OCI-LY3 (cell line): ENCODE measurements around the gene KCNIP1.

ENCODE experiments used
- H2AFZ ChIP-seq: fragments of 200-600, 300-600 bp; shearing (Covaris generic); 2 replicates; pipeline ENCODE4 v1.6.0; 2014; ENCODE audit warnings: antibody characterized with exemption, low read depth, low read length
- H3K27ac ChIP-seq: fragments of 200-600, 300-600 bp; sonication (generic); 2 replicates; pipeline ENCODE4 v1.5.1; 2014; ENCODE audit warnings: mild to moderate bottlenecking, low read length, moderate library complexity, mixed read lengths
- H3K27me3 ChIP-seq: fragments of 200-600, 300-600 bp; sonication (generic); 2 replicates; pipeline ENCODE4 v1.6.1; 2014; ENCODE audit warnings: low read depth, low read length, mixed read lengths
- H3K36me3 ChIP-seq: fragments of 200-600, 300-600 bp; sonication (generic); replicated peaks from 2 replicates; pipeline ENCODE3; 2014; ENCODE audit warnings: low read depth, low read length, mixed read lengths
- H3K4me1 ChIP-seq: fragments of 300-600, 200-600 bp; sonication (generic); 2 replicates; pipeline ENCODE4 v1.6.1; 2014; ENCODE audit warnings: low read length, mixed read lengths
- H3K4me2 ChIP-seq: fragments of 200-600, 300-600 bp; sonication (generic); 2 replicates; pipeline ENCODE4 v1.6.1; 2014; ENCODE audit warnings: low read length, mixed read lengths
- H3K4me3 ChIP-seq: fragments of 300-600, 200-600 bp; sonication (generic); 2 replicates; pipeline ENCODE4 v1.5.1; 2014; ENCODE audit warnings: antibody characterized with exemption, mild to moderate bottlenecking, low read length, moderate library complexity
- H3K79me2 ChIP-seq: fragments of 300-600, 200-600 bp; shearing (Covaris generic); 2 replicates; pipeline ENCODE4 v1.6.1; 2014; ENCODE audit warnings: mild to moderate bottlenecking, low read length, mixed read lengths
- H3K9ac ChIP-seq: fragments of 300-600, 200-600 bp; shearing (Covaris generic); 2 replicates; pipeline ENCODE4 v1.6.0; 2014; ENCODE audit warnings: mild to moderate bottlenecking, low read length, moderate library complexity
- H3K9me3 ChIP-seq: fragments of 200-600, 300-600 bp; shearing (Covaris generic); 2 replicates; pipeline ENCODE4 v1.6.1; 2014; ENCODE audit warnings: low read length, mixed read lengths; ENCODE audit not compliant: insufficient read depth
- H4K20me1 ChIP-seq: fragments of 200-600, 300-600 bp; sonication (generic); 2 replicates; pipeline ENCODE4 v1.6.1; 2016; ENCODE audit warnings: low read length, mixed read lengths; ENCODE audit not compliant: insufficient read depth
- EZH2phosphoT487 ChIP-seq: fragments of 200-600 bp; shearing (Covaris generic); IDR thresholded peaks from 2 replicates; pipeline ENCODE4 v1.6.1; 2018; ENCODE audit warnings: antibody characterized with exemption, mixed run types, low read depth
- TF ChIP-seq, protein P1 (sequence below): fragments of 200-600, 300-600 bp; sonication (generic); IDR thresholded peaks from 2 replicates; pipeline ENCODE4 v1.5.1; 2014; ENCODE audit warnings: antibody characterized with exemption, low read length, low read depth

Gene KCNIP1

DNA sequence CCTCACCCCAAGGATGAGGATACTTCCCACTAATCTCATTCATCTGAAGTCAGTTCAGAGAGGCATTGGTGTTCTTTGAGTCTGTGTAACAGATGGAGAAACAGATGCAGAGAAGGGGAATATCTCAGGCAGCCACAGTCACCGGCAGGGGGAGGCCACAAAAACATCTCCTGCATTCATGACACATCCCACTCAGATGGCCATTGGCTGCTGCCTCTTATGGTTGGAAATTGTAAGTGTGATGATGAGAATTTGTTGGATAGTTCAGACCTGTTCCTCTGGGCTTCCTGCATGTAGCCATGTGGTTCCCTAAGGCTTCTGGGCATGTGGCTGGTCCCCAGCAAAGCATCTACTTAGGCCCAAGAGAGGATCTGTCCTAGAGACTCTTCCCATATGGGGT lies 233.8 kb downstream of the KCNIP1 start:
- Histone ChIP-seq H3K27me3 (peaks cover 64% of the 10 kb centered on the region), H3K36me3 (no peaks in the 10 kb centered on the region), H3K79me2 (no peaks in the 10 kb centered on the region), H4K20me1 (no peaks in the 10 kb centered on the region), H3K4me1 (no peaks in the 10 kb centered on the region), H3K4me3 (no peak overlapping the region), H3K9ac (no peak overlapping the region), H2AFZ (no peak overlapping the region), H3K9me3 (peaks cover 5% of the 10 kb centered on the region; the same call in 1 of the 2 replicates), H3K27ac (no peak overlapping the region), H3K4me2 (no peak overlapping the region)
- TF ChIP-seq, protein P1, sequence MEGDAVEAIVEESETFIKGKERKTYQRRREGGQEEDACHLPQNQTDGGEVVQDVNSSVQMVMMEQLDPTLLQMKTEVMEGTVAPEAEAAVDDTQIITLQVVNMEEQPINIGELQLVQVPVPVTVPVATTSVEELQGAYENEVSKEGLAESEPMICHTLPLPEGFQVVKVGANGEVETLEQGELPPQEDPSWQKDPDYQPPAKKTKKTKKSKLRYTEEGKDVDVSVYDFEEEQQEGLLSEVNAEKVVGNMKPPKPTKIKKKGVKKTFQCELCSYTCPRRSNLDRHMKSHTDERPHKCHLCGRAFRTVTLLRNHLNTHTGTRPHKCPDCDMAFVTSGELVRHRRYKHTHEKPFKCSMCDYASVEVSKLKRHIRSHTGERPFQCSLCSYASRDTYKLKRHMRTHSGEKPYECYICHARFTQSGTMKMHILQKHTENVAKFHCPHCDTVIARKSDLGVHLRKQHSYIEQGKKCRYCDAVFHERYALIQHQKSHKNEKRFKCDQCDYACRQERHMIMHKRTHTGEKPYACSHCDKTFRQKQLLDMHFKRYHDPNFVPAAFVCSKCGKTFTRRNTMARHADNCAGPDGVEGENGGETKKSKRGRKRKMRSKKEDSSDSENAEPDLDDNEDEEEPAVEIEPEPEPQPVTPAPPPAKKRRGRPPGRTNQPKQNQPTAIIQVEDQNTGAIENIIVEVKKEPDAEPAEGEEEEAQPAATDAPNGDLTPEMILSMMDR, result no peak
- no peak for TF ChIP-seq EZH2phosphoT487

DNA sequence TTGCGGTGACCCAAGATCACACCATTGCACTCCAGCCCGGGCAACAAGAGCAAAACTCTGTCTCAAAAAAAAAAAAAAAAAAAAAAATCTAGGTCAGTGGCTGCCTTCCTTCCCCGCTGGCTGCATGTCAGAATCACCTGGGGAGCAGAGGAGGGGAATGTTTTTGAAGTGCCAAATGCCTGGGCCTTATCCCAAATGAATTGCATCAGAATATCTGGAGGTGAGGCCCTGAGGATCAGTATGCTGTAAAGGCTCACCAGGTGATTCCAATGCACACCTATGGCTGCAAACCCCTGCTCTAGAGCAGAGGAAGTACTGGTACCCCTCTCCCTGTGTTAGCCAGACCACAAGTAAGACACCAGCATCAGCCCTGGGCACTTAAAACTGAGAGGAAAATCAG lies 235.0 kb downstream of the KCNIP1 start:
- no peak overlapping the region for H2AFZ ChIP-seq
- H3K4me3 ChIP-seq, result no peak overlapping the region
- H3K4me2 ChIP-seq, result no peak overlapping the region
- H3K4me1 ChIP-seq, result no peaks in the 10 kb centered on the region
- H4K20me1 ChIP-seq, result no peaks in the 10 kb centered on the region
- no peaks in the 10 kb centered on the region for H3K79me2 ChIP-seq
- no peak overlapping the region for H3K27ac ChIP-seq
- peaks cover 51% of the 10 kb centered on the region for H3K27me3 ChIP-seq
- peaks cover 5% of the 10 kb centered on the region; the same call in 1 of the 2 replicates for H3K9me3 ChIP-seq
- H3K9ac ChIP-seq, result no peak overlapping the region
- no peak for TF ChIP-seq EZH2phosphoT487
- TF ChIP-seq, protein P1, result no peak
- no peaks in the 10 kb centered on the region for H3K36me3 ChIP-seq

DNA sequence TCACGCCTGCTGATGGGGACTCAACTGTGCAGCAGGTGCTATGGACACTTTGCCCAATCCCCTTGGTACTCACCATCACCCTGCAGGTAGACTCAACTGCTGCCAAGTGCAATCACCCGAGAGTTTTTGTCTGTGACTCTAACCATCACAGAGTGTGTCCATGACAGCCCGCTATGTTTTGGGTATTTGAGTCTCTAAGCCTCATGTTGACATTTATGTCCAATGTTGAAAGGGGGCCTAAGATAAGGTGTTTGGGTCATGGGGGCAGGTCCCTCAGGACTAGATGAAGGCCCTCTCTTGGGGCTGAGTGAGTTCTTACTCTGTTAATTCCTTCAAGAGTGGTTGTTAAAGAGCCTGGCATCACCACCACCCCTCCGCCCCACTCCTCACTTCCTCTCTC lies 235.6 kb downstream of the KCNIP1 start:
- Histone ChIP-seq H3K79me2 (no peaks in the 10 kb centered on the region), H3K4me3 (no peak overlapping the region), H3K36me3 (no peaks in the 10 kb centered on the region), H3K4me2 (no peak overlapping the region), H3K27me3 (peaks cover 45% of the 10 kb centered on the region), H4K20me1 (no peaks in the 10 kb centered on the region), H3K9me3 (peaks cover 5% of the 10 kb centered on the region; the same call in 1 of the 2 replicates), H3K9ac (no peak overlapping the region), H2AFZ (no peak overlapping the region), H3K4me1 (no peaks in the 10 kb centered on the region), H3K27ac (no peak overlapping the region)
- TF ChIP-seq, protein P1, result no peak
- no peak for TF ChIP-seq EZH2phosphoT487

DNA sequence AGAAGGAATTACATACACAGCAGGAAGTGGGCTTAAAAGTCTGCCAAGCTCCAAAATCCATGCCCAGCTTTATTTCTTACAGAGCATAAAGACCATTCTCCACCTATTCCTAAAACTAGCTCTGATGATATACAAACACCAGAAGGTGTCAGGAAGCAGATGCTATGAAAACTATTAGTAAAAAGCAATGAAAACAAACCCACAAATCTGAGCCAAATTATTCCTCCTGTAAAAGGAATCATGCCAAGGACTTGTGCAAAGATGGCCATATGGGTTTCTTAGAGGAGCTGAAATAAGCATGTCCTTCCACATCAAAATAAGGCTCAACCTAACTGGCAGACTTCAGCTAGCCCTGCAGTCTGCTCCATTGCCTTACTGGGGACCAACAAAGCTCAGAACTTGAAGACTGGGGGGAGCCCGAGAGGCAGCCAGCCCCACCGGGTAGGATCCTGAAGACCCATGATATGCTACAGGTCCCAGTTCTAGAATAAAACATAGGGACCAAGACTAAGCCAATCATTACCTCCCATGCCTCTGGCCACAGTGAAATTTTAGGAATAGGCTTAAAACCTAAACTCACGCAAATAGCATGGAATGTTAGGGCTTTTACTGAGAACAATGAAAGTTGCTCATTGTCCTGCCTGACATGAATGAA lies 236.9 kb downstream of the KCNIP1 start:
- H3K27ac ChIP-seq, result no peak overlapping the region
- peaks cover 37% of the 10 kb centered on the region for H3K27me3 ChIP-seq
- H3K9me3 ChIP-seq, result peaks cover 3% of the 10 kb centered on the region; the same call in 1 of the 2 replicates
- no peak overlapping the region for H2AFZ ChIP-seq
- H3K79me2 ChIP-seq, result no peaks in the 10 kb centered on the region
- H3K9ac ChIP-seq, result no peak overlapping the region
- peaks cover 10% of the 10 kb centered on the region for H3K4me1 ChIP-seq
- TF ChIP-seq, protein P1, result no peak
- TF ChIP-seq EZH2phosphoT487, result no peak
- H3K4me2 ChIP-seq, result no peak overlapping the region
- no peaks in the 10 kb centered on the region for H4K20me1 ChIP-seq
- no peaks in the 10 kb centered on the region for H3K36me3 ChIP-seq
- no peak overlapping the region for H3K4me3 ChIP-seq
